Liver (tissue), 9 donors: ENCODE data around the gene MTCP1. TPM values are rescaled to one million over a fixed set of nuclear protein-coding genes. Genes with fewer than 3 reads are reported as not detected.

ENCODE experiments used
- DNase-seq: peaks from one replicate; pipeline ENCODE4 v3.0.0-alpha.2; 2017; ENCODE audit warnings: low spot score
- H3K27ac ChIP-seq, 2 donors: one replicate each; pipeline ENCODE4 v1.7.0; 2013; ENCODE audit warnings: inconsistent platforms in 2 of 2, low read length in 2 of 2, control low read depth in 1 of 2, low read depth in 1 of 2, mild to moderate bottlenecking in 1 of 2
- H3K27me3 ChIP-seq, 4 donors: one replicate each; pipeline versions ENCODE4 v1.6.1 to v1.7.0; 2013; ENCODE audit warnings: low read length in 3 of 4, inconsistent platforms in 1 of 4, mild to moderate bottlenecking in 1 of 4, moderate library complexity in 1 of 4; ENCODE audit not compliant: control insufficient read depth in 4 of 4, insufficient read depth in 4 of 4
- H3K36me3 ChIP-seq, 4 donors: one replicate each; pipeline versions ENCODE4 v1.6.1 to v1.7.0; 2013; ENCODE audit warnings: low read length in 3 of 4, mild to moderate bottlenecking in 3 of 4, low read depth in 1 of 4, moderate library complexity in 1 of 4; ENCODE audit not compliant: control insufficient read depth in 4 of 4, insufficient read depth in 3 of 4
- H3K4me1 ChIP-seq, 4 donors: one replicate each; pipeline versions ENCODE4 v1.6.1 to v1.7.0; 2013; ENCODE audit warnings: low read length in 3 of 4, mild to moderate bottlenecking in 3 of 4, moderate library complexity in 1 of 4; ENCODE audit not compliant: control insufficient read depth in 4 of 4, insufficient read depth in 4 of 4
- H3K4me3 ChIP-seq, 3 donors: one replicate each; pipeline versions ENCODE4 v1.6.1 to v1.7.0; 2013; ENCODE audit warnings: low read length in 3 of 3, control low read depth in 1 of 3, low read depth in 1 of 3, mild to moderate bottlenecking in 1 of 3
- H3K9ac ChIP-seq, 2 donors: one replicate each; pipeline ENCODE4 v1.7.0; 2013; ENCODE audit warnings: low read length in 2 of 2, mild to moderate bottlenecking in 2 of 2, moderate library complexity in 2 of 2, control low read depth in 1 of 2, low read depth in 1 of 2
- H3K9me3 ChIP-seq, 4 donors: one replicate each; pipeline versions ENCODE4 v1.6.1 to v1.7.0; 2013; ENCODE audit warnings: low read length in 3 of 4; ENCODE audit not compliant: control insufficient read depth in 4 of 4
- ATF3 ChIP-seq: IDR thresholded peaks from 2 replicates; pipeline ENCODE4 v1.6.1; 2016; ENCODE audit warnings: antibody characterized with exemption
- EGR1 ChIP-seq, 2 donors: IDR thresholded peaks; 2 replicates each; pipeline ENCODE4 v1.6.1; 2016 to 2018; ENCODE audit warnings: antibody characterized with exemption in 2 of 2, low read depth in 2 of 2
- FOXA1 ChIP-seq: IDR thresholded peaks from 2 replicates; pipeline ENCODE4 v1.6.1; 2016; ENCODE audit warnings: antibody characterized with exemption
- FOXA2 ChIP-seq: IDR thresholded peaks from 2 replicates; pipeline ENCODE4 v1.6.1; 2016; ENCODE audit warnings: antibody characterized with exemption
- HNF4A ChIP-seq, 2 donors: conservative IDR thresholded peaks; 2 replicates each; pipeline ENCODE4 v1.6.1; 2016; ENCODE audit warnings: antibody characterized with exemption in 2 of 2, mild to moderate bottlenecking in 2 of 2
- HNF4G ChIP-seq: IDR thresholded peaks from 2 replicates; pipeline ENCODE4 v1.6.1; 2016; ENCODE audit warnings: antibody characterized with exemption
- MAX ChIP-seq: IDR thresholded peaks from 2 replicates; pipeline ENCODE4 v1.6.1; 2016; ENCODE audit warnings: antibody characterized with exemption
- NR2F2 ChIP-seq: IDR thresholded peaks from 2 replicates; pipeline ENCODE4 v1.6.1; 2016; ENCODE audit warnings: antibody characterized with exemption
- RAD21 ChIP-seq, 2 donors: IDR thresholded peaks; 2 replicates each; pipeline ENCODE4 v1.6.1; 2016; ENCODE audit warnings: antibody characterized with exemption in 2 of 2, mild to moderate bottlenecking in 2 of 2
- REST ChIP-seq: IDR thresholded peaks from 2 replicates; pipeline ENCODE4 v1.6.1; 2016; ENCODE audit warnings: antibody characterized with exemption, mild to moderate bottlenecking
- RXRA ChIP-seq, 2 donors: IDR thresholded peaks; 2 replicates each; pipeline ENCODE4 v1.6.1; 2017 to 2018; ENCODE audit warnings: antibody characterized with exemption in 2 of 2, mild to moderate bottlenecking in 1 of 2
- SP1 ChIP-seq: IDR thresholded peaks from 2 replicates; pipeline ENCODE4 v1.6.1; 2018; ENCODE audit warnings: antibody characterized with exemption, mild to moderate bottlenecking
- TAF1 ChIP-seq: conservative IDR thresholded peaks from 2 replicates; pipeline ENCODE4 v1.6.1; 2016; ENCODE audit warnings: antibody characterized with exemption, mild to moderate bottlenecking
- WGBS: extraction: QIAGEN DNeasy Blood & Tissue Kit; methylation state at CpG from one replicate; pipeline ENCODE4 v1.1.7; 2013; 5-methylcytosine and 5-hydroxymethylcytosine counted together
- polyA plus RNA-seq, 2 donors: library from polyadenylated mRNA; stranded (reverse) in 1 of 2; unstranded in 1 of 2; fragments of 200-250 nt in 1 of 2; fragments of >200 nt in 1 of 2; fragmentation: Nextera tagmentation in 1 of 2; extraction: Ambion mirVana in 1 of 2; gene quantifications; one replicate each; pipeline versions ENCODE4 v1.2.1 to v1.2.3, GENCODE V29; 2013 to 2015
- total RNA-seq, 2 donors: library from RNA; depleted of rRNA; stranded (reverse); fragments of >200 nt; gene quantifications; one replicate each; pipeline ENCODE4 v1.2.3, GENCODE V29; 2014
- TF ChIP-seq, protein P1 (sequence below): fragments of 150-350 bp; IDR thresholded peaks from 2 replicates; pipeline ENCODE4 v1.5.1; 2017; ENCODE audit warnings: improper control_type of control experiment, low read depth, low read length; ENCODE audit not compliant: missing input control
- donor health status: healthy.
- donor health status: healthy.
- donor health status: healthy.
- donor health status: healthy.
- donor health status: healthy.

Gene MTCP1
- total and polyA plus RNA-seq, 4 donors: 2.2 to 10.0 (median 5.2) TPM

DNA sequence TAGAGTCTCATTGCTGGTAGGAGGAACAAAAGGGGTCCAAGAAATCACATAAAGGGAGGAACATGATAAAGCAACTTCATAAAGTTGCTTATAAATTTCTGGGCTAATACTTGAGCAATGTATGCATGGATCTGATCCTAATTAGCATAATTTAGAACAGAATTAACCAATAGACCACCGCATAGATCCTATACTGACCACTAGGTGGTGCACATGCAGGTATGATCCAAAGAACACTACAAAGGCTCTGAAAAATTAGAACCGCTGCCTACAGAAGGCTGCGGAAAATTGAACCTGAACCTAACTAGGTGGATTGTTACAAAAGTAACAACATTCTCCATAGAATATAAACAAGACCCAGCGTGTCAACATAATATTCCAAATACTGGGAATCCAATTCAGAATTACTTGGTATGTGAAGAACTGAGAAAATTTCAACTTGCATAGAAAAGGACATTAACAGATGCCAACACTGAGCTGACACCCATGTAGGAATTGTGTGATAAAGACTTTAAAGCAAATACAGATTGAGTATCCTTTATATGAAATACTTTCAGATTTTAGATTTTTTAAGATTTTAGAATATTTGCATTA is 23.6 kb upstream of the MTCP1 start:
- H3K9me3 ChIP-seq: no peaks in the 10 kb centered on the region
- no peak overlapping the region for H3K4me3 ChIP-seq
- WGBS: 35% methylated on average over 4 of the region's 4 CpGs
- H3K9ac ChIP-seq: no peak overlapping the region
- H3K4me1 ChIP-seq: no peaks in the 10 kb centered on the region
- H3K27me3 ChIP-seq: no peaks in the 10 kb centered on the region
- no peak for DNase-seq
- H3K27ac ChIP-seq: no peak overlapping the region
- TF ChIP-seq EGR1 (IDR thresholded peaks at IDR 0.05; ENCODE audit: low read depth in 2 of 2) (no peak), RXRA (IDR thresholded peaks at IDR 0.05) (no peak), RAD21 (IDR thresholded peaks at IDR 0.05) (peak; percentile 71 to 80), FOXA2 (no peak), HNF4G (no peak)
- TF ChIP-seq, protein P1, sequence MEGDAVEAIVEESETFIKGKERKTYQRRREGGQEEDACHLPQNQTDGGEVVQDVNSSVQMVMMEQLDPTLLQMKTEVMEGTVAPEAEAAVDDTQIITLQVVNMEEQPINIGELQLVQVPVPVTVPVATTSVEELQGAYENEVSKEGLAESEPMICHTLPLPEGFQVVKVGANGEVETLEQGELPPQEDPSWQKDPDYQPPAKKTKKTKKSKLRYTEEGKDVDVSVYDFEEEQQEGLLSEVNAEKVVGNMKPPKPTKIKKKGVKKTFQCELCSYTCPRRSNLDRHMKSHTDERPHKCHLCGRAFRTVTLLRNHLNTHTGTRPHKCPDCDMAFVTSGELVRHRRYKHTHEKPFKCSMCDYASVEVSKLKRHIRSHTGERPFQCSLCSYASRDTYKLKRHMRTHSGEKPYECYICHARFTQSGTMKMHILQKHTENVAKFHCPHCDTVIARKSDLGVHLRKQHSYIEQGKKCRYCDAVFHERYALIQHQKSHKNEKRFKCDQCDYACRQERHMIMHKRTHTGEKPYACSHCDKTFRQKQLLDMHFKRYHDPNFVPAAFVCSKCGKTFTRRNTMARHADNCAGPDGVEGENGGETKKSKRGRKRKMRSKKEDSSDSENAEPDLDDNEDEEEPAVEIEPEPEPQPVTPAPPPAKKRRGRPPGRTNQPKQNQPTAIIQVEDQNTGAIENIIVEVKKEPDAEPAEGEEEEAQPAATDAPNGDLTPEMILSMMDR: peak; percentile 47
- peaks cover 0 to 4% (median 0%) of the 10 kb centered on the region in 4 donors for H3K36me3 ChIP-seq

DNA sequence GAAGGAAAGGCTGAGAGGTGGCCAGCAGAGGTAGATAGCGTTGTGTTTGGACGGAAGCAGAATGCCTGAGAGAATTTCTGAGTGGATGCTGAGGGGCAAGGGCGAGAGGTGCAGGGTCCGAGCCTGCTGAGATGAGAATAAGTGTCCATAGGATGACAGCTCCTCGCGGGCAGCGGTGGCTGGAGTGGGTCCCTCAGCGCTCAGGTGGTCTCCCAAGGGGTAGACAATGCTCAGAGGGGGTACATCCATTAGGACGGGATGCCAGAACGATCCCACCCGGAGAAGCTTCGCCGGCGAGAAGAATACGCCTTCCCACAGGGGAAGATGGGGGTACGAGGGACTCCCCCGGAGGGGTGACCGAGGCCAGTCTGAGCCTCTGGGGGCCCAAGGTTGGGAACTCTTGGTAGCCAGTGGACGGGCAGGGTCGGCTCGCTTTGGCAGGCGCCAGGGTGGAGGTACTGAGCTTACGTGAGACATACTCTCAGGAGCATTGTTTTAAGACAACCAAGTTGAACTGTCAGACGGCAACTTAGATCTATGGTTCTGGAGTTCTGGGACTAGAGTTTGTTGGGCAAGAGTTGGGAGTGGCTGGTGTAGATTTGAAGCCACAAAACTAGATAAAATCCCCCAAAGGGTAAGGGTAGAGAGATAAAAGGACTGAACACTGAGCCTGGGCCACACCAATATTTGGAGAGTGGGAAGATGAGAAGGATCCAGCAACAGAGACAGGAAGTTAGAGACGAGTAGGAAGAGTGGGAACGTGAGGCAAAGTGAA is 16.2 kb upstream of the MTCP1 start:
- 96% methylated on average over 26 of the region's 26 CpGs for WGBS
- Histone ChIP-seq H3K27me3 (no peaks in the 10 kb centered on the region), H3K4me3 (no peak overlapping the region), H3K36me3 (peaks cover 0 to 4% (median 0%) of the 10 kb centered on the region in 4 donors), H3K9ac (no peak overlapping the region), H3K4me1 (no peaks in the 10 kb centered on the region), H3K9me3 (peaks cover 0 to 2% (median 0%) of the 10 kb centered on the region in 4 donors), H3K27ac (no peak overlapping the region)
- no peak for DNase-seq
- no peak for TF ChIP-seq SP1
- no peak for TF ChIP-seq MAX
- no peak for TF ChIP-seq FOXA1

DNA sequence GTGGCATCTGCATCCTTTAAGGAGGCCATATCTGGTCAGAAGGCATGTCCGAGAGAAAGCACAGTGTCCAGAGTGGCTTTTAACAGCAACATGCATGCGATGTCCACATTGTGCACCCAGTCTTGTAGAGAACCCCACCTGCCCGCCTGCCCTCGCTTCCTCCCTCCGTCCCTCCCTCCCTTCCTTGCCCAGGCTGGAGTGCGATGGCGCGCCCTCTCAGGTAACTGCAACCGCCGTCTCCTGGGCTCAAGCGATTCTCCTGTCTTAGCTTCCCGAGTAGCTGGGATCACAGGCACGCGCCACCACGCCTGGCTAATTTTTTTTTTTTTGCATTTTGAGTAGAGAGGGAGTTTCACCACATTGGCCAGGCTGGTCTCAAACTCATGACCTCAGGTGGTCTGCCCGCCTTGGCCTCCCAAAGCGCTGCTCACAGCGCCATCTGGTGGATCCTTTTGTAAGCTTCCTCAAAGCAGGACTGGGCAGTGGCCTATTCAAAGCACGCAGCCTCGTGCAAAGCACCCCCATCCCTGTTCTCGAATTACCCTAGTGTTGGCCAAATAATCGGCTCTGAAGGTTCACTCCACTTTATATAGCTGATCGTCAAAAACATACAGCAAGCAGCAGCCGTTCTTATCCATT is 15.4 kb upstream of the MTCP1 start:
- Histone ChIP-seq H3K4me1 (no peaks in the 10 kb centered on the region), H3K27ac (no peak overlapping the region), H3K9ac (no peak overlapping the region), H3K4me3 (no peak overlapping the region), H3K9me3 (peaks cover 0 to 2% (median 0%) of the 10 kb centered on the region in 4 donors), H3K27me3 (no peaks in the 10 kb centered on the region), H3K36me3 (peaks cover 0 to 4% (median 0%) of the 10 kb centered on the region in 4 donors)
- 81% methylated on average over 24 of the region's 24 CpGs for WGBS
- peak; percentile 48 for DNase-seq
- no peak for TF ChIP-seq SP1
- TF ChIP-seq HNF4G: no peak
- TF ChIP-seq RAD21 (IDR thresholded peaks at IDR 0.05): peak; percentile 65 to 80
- TF ChIP-seq FOXA2: no peak
- TF ChIP-seq RXRA (IDR thresholded peaks at IDR 0.05): no peak
- TF ChIP-seq HNF4A (conservative IDR thresholded peaks at IDR 0.05): no peak
- no peak for TF ChIP-seq ATF3
- TF ChIP-seq TAF1: no peak
- TF ChIP-seq REST: no peak
- TF ChIP-seq NR2F2: no peak
- TF ChIP-seq, protein P1: peak; percentile 42
